Measurements from ENCODE around the gene POTEF.
"Not testable (repeated sequence)": the region's sequence is repeated elsewhere in the genome, so short reads cannot be mapped to it uniquely, and the experiment has no call there.

Gene POTEF

DNA sequence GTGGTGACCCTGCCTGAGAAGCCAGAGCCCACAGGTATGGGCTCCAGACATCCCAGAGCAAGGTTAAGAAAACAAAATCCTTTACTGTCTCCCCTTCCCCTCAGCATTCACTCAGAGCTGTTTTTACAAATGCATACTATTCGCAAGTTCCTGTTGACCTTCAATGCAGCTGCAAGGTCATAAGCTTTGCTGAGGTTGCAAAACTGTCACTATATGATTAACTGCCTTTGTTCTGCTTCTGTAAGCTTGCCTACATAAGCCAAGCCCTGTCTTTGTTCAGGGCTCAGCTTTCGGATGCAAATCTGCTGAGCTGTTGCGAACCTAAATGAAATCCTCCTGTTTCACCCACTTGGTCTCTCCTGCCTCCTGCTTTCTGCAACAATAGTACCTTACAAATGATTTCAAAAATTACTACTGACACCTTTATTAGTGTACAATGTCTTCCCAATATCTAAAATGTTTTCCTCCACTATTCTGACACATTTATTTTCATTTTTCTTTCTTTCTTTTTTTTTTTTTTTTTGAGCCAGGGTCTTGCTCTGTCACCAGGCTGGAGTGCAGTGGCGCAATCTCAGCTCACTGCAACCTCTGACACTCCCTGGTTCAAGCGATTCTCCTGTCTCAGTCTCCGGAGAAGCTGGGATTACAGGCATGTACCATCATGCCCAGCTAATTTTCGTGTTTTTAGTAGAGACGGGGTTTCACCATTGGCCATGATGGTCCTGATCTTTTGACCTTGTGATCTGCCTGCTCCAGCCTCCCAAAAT, 26.2 kb downstream of the POTEF start:
- DNase-seq = not testable (repeated sequence)

DNA sequence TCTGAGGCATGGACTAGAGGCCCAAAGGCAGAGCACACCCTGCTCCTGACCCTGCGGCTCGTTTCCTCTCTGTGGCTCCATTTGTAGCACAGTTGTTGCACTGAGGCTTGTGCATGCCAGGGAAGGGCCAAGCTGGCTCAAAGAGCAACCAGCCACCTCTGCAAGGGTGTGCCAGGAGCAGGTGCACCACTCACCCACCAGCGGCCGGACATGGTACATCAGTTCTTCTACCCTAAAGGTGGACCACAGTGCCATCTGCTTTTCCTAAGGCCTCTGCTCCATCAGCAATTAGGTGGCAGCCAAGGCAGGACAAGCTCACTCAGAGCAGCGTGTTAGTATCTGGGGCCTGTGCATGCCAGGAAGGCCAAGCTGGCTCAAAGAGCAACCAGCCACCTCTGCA, 66.4 kb downstream of the POTEF start:
- not testable (repeated sequence) for DNase-seq

DNA sequence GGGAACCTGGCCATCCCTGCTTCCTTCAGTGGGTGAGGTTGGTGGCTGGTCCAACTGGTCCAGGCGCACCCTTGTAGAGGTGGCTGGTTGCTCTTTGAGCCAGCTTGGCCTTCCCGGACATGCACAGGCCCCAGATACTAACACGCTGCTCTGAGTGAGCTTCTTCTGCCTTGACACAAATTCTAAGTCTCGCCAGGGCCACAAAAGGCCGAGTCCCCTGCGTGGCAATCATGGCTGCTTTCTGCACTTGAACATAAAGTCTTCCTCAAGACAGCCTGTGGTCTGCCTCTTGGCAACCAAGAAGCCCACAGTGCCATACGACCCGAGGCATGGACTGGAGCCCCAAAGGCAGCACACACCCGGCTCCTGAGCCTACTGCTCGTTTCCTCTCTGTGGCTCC, 69.0 kb downstream of the POTEF start:
- DNase-seq = not testable (repeated sequence)

DNA sequence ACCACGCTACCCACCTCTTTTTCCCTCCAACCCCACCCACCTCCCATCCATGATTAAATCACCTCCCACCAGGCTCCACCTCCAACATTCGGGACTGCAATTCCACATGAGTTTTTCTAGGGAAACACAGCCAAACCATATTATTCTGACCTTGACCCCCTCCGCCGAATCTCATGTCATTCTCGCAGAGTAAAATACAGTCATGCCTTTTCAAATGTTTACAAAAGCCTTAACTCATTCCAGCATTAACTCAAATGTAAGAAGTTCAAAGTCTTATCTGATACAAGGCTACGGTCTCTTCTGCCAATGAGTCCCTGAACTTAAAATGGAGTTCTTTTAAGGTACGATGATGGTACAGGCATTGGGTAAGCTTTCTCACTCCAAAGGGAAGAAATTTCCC, 72.7 kb downstream of the POTEF start:
- not testable (repeated sequence) for DNase-seq

DNA sequence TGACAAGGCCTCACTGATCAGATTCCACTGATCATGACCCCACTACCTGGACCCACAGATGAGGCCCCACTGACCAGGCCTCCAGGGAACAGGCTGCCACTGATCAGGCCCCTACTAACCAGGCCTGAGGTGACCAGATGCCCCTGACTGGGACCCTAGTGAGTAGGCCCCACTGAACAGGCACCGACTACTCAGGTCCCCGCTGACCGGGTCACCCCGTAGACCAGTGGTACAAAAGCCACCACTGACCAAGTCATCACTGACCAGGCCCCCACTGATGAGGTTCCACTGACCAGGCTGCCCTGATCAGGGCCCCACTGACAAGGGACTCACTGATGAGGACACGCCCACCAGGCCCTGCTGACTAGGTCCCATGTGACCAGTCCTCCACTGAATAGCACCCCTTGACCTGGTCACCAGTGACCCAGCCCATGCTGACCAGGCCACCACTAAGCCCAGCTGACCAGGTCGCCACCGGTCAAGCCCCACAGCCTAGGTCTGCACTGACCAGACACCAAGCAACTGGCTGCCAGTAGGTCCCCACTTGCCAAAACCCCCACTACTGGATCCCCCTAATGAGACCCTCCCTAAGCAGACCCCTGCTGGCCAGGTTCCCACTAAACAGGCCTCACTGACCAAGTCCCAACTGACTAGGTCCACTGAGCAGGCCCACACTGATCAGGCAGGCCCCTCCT, 75.7 kb downstream of the POTEF start:
- not testable (repeated sequence) for DNase-seq

DNA sequence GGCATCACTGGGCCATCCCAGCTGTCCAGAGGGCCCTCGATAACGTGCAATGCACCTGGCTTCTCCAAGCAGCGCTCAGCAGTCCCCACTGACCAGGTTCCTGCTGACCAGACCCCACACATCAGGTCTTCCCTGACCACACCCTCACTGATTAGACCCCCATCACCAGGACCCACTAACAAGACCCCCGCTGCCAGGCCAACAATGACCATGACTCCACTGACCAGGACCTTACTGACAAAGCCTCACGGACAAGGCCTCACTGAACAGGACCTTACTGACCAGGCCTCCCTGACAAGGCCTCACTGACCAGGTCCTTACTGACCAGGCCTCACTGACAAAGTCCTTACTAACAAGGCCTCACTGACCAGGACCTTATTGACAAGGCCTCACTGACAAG, 76.6 kb downstream of the POTEF start:
- not testable (repeated sequence) for DNase-seq

DNA sequence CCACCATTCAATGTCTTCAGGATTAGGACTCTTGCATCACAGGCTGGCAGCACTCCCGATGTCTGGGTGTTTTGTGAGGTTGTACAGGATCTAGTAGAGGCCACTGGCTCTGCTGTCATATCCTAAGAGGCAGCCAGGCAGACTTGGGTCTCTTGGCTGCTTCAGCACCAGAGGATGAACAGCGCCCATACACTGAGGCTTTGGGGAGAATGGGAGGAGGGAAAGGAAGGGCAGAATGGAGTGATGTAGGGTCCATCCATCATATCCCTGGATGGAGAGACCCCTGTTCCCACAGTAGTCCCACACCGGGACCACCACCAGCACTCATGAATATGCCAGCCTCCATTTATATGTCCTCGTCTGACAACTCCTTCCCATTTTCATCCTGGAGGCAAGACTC, 80.6 kb downstream of the POTEF start:
- DNase-seq = not testable (repeated sequence)

DNA sequence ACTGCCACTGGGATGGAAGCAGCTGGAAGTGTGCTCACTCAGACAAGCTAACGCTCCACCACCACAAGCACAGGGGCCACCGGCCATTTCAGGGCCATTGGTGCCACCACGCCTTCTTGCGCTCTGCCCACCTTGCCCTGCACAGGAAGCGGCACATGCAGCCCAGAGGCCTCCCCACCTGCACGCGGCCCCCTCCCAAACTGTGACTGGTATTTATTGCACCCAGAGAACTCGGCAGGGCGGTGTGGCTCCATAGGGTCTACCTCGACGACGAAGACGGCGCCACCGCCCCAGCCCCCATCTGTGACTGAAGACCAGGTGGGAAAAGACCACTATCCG, 90.8 kb downstream of the POTEF start:
- not testable (repeated sequence) for DNase-seq

DNA sequence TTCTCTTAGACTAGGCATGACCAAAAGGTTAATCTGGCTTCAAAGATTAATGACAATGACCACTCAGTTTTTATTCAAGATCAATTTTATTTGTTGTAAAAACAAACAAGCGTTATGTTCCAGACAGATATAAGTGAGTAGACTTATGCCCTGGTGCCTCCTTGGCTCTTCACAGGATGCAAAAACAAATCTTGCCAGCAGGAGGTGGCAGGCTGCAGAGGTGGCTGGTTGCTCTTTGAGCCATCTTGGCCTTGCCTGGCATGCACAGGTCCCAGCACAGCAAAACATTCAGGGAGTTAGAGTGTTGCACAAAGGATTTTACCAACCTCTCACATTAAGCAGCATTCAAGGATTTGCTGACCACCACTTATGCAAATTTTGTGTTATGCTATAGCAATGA, 103.1 kb downstream of the POTEF start:
- DNase-seq = not testable (repeated sequence)

Measured in activated effector memory CD4-positive, alpha-beta T cell treated with anti-CD3 and anti-CD28 coated beads, Interleukin-2, amount 50 U/mL, for 16 hours (primary cell).